ENCODE results near the gene RNF25. TPM values are rescaled to one million over a fixed set of nuclear protein-coding genes. Genes with fewer than 3 reads are reported as not detected.

Gene RNF25
- total RNA-seq, 1 experiment from 2014 or later: 32.1 TPM

DNA sequence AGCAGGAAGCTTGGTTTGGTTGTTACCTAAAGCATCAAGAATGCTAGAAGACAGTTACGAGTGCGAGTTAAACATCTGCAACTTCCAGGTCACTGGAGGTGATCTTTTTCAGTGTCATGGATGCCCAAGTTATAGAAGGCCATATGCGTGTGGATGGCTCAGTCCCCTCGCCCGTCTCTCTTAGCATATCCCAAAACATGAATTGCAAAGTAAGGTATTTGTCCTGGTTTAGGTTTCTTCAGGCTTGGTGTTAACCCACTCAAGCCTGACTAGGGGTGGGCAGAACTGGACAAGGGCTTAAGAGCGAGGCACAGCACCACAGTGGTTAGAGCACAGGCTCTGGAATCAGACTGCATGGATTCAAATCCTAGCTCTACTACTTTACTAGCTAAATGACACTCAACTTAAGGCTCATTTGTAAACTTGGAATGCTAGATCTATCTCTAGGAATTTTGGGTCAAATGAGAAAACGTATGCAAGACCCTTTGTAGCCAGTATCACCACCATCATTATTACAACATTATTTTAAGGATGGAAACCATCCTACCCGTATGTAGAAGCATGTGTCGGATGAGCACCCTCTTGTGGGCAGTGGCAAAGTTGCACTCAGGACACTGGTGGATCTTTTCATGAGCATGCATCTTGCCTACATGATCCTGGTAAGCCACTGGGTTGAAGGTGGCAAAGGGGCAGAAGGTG, 23.6 kb downstream of the RNF25 start:
- Mint-ChIP-seq H3K4me3 (ENCODE audit: low read depth, unreplicated experiment) (no peak overlapping the region), H3K27ac (ENCODE audit: unreplicated experiment) (no peak overlapping the region), H3K9me3 (ENCODE audit: low read depth, unreplicated experiment) (no peaks in the 10 kb centered on the region), H3K27me3 (ENCODE audit: unreplicated experiment) (no peaks in the 10 kb centered on the region), H3K4me1 (ENCODE audit: low read depth, unreplicated experiment) (no peaks in the 10 kb centered on the region), H3K36me3 (ENCODE audit: insufficient read depth, unreplicated experiment) (peaks cover 56% of the 10 kb centered on the region)
- TF ChIP-seq, protein P1, sequence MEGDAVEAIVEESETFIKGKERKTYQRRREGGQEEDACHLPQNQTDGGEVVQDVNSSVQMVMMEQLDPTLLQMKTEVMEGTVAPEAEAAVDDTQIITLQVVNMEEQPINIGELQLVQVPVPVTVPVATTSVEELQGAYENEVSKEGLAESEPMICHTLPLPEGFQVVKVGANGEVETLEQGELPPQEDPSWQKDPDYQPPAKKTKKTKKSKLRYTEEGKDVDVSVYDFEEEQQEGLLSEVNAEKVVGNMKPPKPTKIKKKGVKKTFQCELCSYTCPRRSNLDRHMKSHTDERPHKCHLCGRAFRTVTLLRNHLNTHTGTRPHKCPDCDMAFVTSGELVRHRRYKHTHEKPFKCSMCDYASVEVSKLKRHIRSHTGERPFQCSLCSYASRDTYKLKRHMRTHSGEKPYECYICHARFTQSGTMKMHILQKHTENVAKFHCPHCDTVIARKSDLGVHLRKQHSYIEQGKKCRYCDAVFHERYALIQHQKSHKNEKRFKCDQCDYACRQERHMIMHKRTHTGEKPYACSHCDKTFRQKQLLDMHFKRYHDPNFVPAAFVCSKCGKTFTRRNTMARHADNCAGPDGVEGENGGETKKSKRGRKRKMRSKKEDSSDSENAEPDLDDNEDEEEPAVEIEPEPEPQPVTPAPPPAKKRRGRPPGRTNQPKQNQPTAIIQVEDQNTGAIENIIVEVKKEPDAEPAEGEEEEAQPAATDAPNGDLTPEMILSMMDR (IDR thresholded peaks at IDR 0.05; ENCODE audit: unreplicated experiment): peak; percentile 69
- CTCF ChIA-PET: interaction anchor here (1.8 kb wide), 1 partner anchor 11 kb away, joined by 5 read pairs; the partner anchor contains the start of genes BCS1L and ZNF142
- no TSS peak for BruUV-seq (replicated peaks)
- intact Hi-C loops (cut with micrococcal nuclease; ENCODE audit: unreplicated experiment): loop anchor here (2.0 to 10.0 kb wide), 2 partner anchors 63 to 241 kb away; no protein-coding TSS in a partner anchor
- DNase-seq: peak; percentile 57

DNA sequence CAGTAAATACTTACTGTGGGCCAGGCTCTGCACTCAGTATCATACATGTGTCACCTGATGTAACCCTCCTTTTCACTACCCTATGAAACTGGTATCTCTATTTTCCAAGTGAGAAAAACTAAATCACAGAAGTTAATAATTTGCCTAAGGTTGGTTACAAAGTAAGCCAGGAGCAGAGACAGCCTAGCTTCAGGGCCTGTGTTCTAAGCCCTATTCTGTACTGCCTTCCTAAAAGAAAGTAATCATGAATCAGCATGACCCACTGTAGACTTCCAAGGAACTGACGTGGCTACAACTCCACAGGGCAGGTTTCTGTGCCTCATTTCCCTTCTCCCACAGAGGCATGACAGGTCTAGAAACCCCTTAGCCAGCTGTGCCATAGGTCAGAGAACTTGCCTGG, 26.7 kb downstream of the RNF25 start:
- H3K4me3 Mint-ChIP-seq (ENCODE audit: low read depth, unreplicated experiment): no peak overlapping the region
- intact Hi-C loops (cut with micrococcal nuclease; ENCODE audit: unreplicated experiment): loop anchor here (10.0 kb wide), 1 partner anchor 60 kb away; no protein-coding TSS in a partner anchor
- H3K27me3 Mint-ChIP-seq (ENCODE audit: unreplicated experiment): no peaks in the 10 kb centered on the region
- H3K9me3 Mint-ChIP-seq (ENCODE audit: low read depth, unreplicated experiment): no peaks in the 10 kb centered on the region
- H3K4me1 Mint-ChIP-seq (ENCODE audit: low read depth, unreplicated experiment): no peaks in the 10 kb centered on the region
- BruUV-seq (replicated peaks): no TSS peak
- TF ChIP-seq, protein P1 (IDR thresholded peaks at IDR 0.05; ENCODE audit: unreplicated experiment): no peak
- peak overlapping the region; percentile 66 for H3K27ac Mint-ChIP-seq (ENCODE audit: unreplicated experiment)
- CTCF ChIA-PET: no interaction called here
- H3K36me3 Mint-ChIP-seq (ENCODE audit: insufficient read depth, unreplicated experiment): peaks cover 62% of the 10 kb centered on the region
- DNase-seq: no peak

DNA sequence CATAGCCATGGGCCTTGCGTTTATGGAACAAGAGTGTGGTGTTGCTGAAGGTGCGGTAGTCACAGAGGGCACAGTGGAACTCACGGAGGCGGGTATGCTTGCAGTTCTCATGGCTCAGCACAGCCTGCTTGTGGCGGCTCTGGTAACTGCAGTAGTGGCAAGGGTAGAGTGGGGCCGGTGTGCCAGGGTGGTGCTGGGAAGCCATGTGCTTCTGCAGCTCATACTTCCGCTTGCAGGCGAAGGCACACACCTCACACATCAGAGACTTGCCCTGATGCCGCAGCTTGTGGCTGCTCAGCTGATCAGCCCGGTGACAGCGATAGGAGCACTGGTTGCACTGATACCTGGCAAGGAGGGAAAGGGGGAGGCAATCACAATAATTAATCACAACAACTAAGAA, 27.1 kb downstream of the RNF25 start:
- H3K27ac Mint-ChIP-seq (ENCODE audit: unreplicated experiment): no peak overlapping the region
- H3K36me3 Mint-ChIP-seq (ENCODE audit: insufficient read depth, unreplicated experiment): peaks cover 63% of the 10 kb centered on the region
- no TSS peak for BruUV-seq (replicated peaks)
- H3K27me3 Mint-ChIP-seq (ENCODE audit: unreplicated experiment): no peaks in the 10 kb centered on the region
- no peaks in the 10 kb centered on the region for H3K9me3 Mint-ChIP-seq (ENCODE audit: low read depth, unreplicated experiment)
- DNase-seq: no peak
- CTCF ChIA-PET: no interaction called here
- intact Hi-C loops (cut with micrococcal nuclease; ENCODE audit: unreplicated experiment): loop anchor here (10.0 kb wide), 1 partner anchor 60 kb away; no protein-coding TSS in a partner anchor
- H3K4me3 Mint-ChIP-seq (ENCODE audit: low read depth, unreplicated experiment): no peak overlapping the region
- no peaks in the 10 kb centered on the region for H3K4me1 Mint-ChIP-seq (ENCODE audit: low read depth, unreplicated experiment)
- TF ChIP-seq, protein P1 (IDR thresholded peaks at IDR 0.05; ENCODE audit: unreplicated experiment): no peak

DNA sequence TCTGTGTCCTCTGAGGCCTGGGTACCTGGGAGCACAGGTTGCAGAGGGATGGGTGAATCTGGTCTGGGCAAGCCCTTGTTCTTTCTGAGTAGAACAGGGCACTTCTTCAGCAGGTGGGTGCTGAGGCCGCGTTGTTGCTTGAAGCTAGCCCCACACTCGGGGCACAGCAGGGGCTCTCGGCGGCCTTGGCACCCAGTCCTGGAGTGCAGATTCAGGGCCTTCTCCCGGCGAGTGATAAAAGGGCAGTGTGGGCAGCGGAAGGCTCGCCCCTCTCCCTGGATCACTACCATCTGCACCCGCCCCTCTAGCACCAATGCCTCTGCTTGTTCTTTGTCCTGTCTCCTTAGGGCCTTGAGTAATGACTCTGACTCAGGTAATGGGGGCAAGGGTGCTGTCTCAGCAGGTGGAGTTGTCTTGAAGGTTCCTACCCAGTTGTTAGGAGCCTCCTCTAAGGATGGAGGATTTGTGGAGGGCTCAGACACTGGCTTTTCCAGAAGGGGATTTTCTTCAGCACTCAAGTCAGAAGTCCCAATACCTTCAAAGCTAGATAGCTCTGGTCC, 28.0 kb downstream of the RNF25 start:
- CTCF ChIA-PET: no interaction called here
- TF ChIP-seq, protein P1 (IDR thresholded peaks at IDR 0.05; ENCODE audit: unreplicated experiment): no peak
- no TSS peak for BruUV-seq (replicated peaks)
- Mint-ChIP-seq H3K4me1 (ENCODE audit: low read depth, unreplicated experiment) (no peaks in the 10 kb centered on the region), H3K4me3 (ENCODE audit: low read depth, unreplicated experiment) (no peak overlapping the region), H3K36me3 (ENCODE audit: insufficient read depth, unreplicated experiment) (peaks cover 61% of the 10 kb centered on the region), H3K27ac (ENCODE audit: unreplicated experiment) (no peak overlapping the region), H3K9me3 (ENCODE audit: low read depth, unreplicated experiment) (no peaks in the 10 kb centered on the region), H3K27me3 (ENCODE audit: unreplicated experiment) (no peaks in the 10 kb centered on the region)
- intact Hi-C loops (cut with micrococcal nuclease; ENCODE audit: unreplicated experiment): loop anchor here (10.0 kb wide), 1 partner anchor 59 kb away; no protein-coding TSS in a partner anchor
- DNase-seq: no peak
